Lower leg skin (tissue), 4 donors: ENCODE results near the gene BICDL2. TPM values are rescaled to one million over a fixed set of nuclear protein-coding genes. Genes with fewer than 3 reads are reported as not detected.

Experiments used
- DNase-seq, 2 donors: peaks; one replicate each; pipeline ENCODE4 v3.0.0-alpha.2; 2019; ENCODE audit warnings: low spot score in 2 of 2
- H3K4me3 ChIP-seq: fragments of 200-600 bp; sonication (generic); 2 replicates; pipeline ENCODE4 v1.5.1; 2017; ENCODE audit warnings: mild to moderate bottlenecking, low read depth; ENCODE audit not compliant: poor library complexity, severe bottlenecking
- POLR2A ChIP-seq, 2 donors: fragments of 450-650 bp; IDR thresholded peaks; one replicate each; pipeline ENCODE4 v1.6.1; 2016 to 2017; ENCODE audit warnings: antibody characterized with exemption in 2 of 2, mild to moderate bottlenecking in 1 of 2, moderate library complexity in 1 of 2
- WGBS, 2 donors: methylation state at CpG; one replicate each; pipeline ENCODE4 v1.1.5; 2018; 5-methylcytosine and 5-hydroxymethylcytosine counted together
- intact Hi-C: fragments of 100-400 bp; cut with DNase I; formaldehyde crosslinking; loops from one replicate; pipeline ENCODE4 v1.15.0; 2023; ENCODE audit warnings: low total_unique reads
- total RNA-seq, 4 donors: library from RNA; depleted of rRNA; stranded (reverse); fragments of >200 nt; gene quantifications; one replicate each; pipeline ENCODE4 v1.1.0, GENCODE V29; 2016
- TF ChIP-seq, protein P1 (sequence below), 3 donors: fragments of 450-650 bp; IDR thresholded peaks; one replicate each; pipeline ENCODE4 v1.5.1; 2016; ENCODE audit warnings: antibody characterized with exemption in 3 of 3, mild to moderate bottlenecking in 3 of 3, moderate library complexity in 2 of 3

BICDL2 gene
- total RNA-seq, 4 donors from 2014 or later: 87.2 to 115 (median 106) TPM

DNA sequence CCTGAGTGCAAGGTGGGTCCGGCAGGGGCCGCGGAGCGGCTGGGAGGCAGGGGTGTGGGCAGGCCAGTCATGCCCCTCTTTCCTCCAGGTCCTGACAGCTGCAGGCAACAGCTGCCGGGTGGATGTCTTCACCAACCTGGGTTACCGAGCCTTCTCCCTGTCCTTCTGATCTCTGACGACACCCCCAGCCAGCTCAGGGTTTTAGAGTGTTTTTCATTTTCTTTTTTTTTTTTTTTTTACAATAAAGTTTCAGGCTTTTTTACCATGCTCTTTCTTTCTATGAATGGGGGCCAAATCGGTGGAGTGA is 9.3 kb downstream of the BICDL2 start:
- WGBS, 2 donors: 90 to 96% methylated on average over 8 of the region's 8 CpGs
- intact Hi-C loops: no loop called here

DNA sequence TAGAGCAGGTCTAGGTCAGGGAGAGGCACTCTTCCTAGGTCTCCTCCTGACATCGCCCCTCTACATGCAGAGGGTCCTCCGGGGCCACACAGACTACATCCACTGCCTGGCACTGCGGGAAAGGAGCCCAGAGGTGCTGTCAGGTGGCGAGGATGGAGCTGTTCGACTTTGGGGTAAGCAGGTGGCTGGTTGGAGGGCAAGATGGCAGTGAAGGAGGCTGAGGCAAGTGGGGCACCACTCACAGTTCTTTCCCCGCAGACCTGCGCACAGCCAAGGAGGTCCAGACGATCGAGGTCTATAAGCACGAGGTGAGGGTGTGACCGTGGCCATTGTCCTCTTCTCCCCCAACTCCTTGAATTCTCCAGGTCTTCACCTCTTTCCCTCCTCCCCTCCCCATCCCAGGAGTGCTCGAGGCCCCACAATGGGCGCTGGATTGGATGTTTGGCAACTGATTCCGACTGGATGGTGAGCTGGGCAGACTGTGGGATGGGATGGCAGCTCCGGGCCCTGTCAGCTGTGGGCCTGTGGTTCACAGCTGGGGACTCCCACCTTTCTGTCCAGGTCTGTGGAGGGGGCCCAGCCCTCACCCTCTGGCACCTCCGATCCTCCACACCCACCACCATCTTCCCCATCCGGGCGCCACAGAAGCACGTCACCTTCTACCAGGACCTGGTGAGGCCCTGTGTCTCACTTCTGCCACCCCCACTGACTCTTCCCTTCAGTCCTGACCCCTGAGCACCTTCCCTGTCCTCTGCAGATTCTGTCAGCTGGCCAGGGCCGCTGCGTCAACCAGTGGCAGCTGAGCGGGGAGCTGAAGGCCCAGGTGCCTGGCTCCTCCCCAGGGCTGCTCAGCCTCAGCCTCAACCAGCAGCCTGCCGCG is 9.9 kb downstream of the BICDL2 start:
- H3K4me3 ChIP-seq: no peak overlapping the region
- intact Hi-C loops: no loop called here
- no peak for DNase-seq
- 95 to 96% methylated on average over 19 to 22 of the region's 24 CpGs for WGBS, 2 donors
- TF ChIP-seq, protein P1, sequence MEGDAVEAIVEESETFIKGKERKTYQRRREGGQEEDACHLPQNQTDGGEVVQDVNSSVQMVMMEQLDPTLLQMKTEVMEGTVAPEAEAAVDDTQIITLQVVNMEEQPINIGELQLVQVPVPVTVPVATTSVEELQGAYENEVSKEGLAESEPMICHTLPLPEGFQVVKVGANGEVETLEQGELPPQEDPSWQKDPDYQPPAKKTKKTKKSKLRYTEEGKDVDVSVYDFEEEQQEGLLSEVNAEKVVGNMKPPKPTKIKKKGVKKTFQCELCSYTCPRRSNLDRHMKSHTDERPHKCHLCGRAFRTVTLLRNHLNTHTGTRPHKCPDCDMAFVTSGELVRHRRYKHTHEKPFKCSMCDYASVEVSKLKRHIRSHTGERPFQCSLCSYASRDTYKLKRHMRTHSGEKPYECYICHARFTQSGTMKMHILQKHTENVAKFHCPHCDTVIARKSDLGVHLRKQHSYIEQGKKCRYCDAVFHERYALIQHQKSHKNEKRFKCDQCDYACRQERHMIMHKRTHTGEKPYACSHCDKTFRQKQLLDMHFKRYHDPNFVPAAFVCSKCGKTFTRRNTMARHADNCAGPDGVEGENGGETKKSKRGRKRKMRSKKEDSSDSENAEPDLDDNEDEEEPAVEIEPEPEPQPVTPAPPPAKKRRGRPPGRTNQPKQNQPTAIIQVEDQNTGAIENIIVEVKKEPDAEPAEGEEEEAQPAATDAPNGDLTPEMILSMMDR (IDR thresholded peaks at IDR 0.05): no peak
- no peak for TF ChIP-seq POLR2A (IDR thresholded peaks at IDR 0.05)

More for the DNA sequence above, 9.3 kb downstream of the BICDL2 start:
- no peak for TF ChIP-seq POLR2A (IDR thresholded peaks at IDR 0.05)
- TF ChIP-seq, protein P1 (IDR thresholded peaks at IDR 0.05): no peak
- DNase-seq: no peak
- no peak overlapping the region for H3K4me3 ChIP-seq

DNA sequence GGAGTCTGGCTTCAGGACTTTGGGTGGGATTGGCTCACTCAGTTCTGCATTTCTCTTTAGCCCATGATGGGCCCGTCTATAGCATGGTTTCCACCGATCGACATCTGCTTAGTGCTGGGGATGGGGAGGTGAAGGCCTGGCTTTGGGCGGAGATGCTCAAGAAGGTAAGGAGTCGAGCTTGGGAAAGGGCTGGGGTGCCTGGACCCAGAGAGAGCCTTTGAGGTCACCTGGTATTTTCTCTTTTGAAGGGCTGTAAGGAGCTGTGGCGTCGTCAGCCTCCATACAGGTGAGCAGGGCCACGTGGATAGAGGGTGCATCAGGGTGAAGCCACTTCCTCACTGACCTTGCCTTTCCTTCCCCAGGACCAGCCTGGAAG is 10.8 kb downstream of the BICDL2 start:
- H3K4me3 ChIP-seq: no peak overlapping the region
- 92 to 94% methylated on average over 8 of the region's 8 CpGs for WGBS, 2 donors
- DNase-seq: no peak
- TF ChIP-seq, protein P1 (IDR thresholded peaks at IDR 0.05): no peak
- no peak for TF ChIP-seq POLR2A (IDR thresholded peaks at IDR 0.05)
- intact Hi-C loops: no loop called here

DNA sequence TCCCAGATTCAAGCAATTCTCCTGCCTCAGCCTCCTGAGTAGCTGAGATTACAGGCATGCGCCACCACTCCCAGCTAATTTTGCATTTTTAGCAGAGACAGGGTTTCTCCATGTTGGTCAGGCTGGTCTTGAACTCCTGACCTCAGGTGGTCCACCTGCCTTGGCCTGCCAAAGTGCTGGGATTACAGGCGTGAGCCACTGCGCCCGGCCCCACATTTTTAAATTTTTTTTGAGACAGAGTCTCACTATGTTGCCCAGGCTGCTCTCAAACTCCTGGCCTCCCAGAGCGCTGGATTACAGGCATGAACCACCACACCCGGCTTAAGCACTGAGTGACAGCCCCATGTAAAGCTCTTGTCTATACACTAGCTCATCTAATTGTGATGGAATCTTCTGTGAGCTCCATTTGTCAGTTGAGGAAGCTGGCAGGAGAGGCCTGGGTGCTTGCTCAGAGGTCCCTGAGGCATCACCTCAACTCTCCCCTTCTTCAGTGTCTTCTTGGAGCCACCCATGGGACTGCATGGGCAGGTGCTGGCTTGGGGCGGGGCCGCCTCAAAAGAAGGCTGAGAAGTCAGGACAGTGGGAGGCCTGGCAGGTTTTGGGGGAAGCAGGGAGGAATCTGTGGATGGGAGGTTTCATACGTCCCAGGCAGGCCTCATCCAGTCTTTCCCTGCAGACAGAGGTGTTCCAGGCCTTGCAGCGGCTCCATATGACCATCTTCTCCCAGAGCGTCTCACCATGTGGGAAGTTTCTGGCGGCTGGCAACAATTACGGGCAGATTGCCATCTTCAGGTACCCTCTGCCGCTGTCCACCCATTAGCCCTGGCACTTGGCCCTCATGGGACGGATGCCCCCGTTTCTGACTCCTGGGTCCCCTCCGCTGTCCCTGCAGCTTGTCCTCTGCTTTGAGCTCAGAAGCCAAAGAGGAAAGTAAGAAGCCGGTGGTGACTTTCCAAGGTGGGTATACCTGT is 11.4 kb downstream of the BICDL2 start:
- no peak for DNase-seq
- H3K4me3 ChIP-seq: no peak overlapping the region
- intact Hi-C loops: no loop called here
- no peak for TF ChIP-seq POLR2A (IDR thresholded peaks at IDR 0.05)
- TF ChIP-seq, protein P1 (IDR thresholded peaks at IDR 0.05): no peak
- 90 to 91% methylated on average over 17 to 18 of the region's 18 CpGs for whole genome bisulfite sequencing, 2 donors

DNA sequence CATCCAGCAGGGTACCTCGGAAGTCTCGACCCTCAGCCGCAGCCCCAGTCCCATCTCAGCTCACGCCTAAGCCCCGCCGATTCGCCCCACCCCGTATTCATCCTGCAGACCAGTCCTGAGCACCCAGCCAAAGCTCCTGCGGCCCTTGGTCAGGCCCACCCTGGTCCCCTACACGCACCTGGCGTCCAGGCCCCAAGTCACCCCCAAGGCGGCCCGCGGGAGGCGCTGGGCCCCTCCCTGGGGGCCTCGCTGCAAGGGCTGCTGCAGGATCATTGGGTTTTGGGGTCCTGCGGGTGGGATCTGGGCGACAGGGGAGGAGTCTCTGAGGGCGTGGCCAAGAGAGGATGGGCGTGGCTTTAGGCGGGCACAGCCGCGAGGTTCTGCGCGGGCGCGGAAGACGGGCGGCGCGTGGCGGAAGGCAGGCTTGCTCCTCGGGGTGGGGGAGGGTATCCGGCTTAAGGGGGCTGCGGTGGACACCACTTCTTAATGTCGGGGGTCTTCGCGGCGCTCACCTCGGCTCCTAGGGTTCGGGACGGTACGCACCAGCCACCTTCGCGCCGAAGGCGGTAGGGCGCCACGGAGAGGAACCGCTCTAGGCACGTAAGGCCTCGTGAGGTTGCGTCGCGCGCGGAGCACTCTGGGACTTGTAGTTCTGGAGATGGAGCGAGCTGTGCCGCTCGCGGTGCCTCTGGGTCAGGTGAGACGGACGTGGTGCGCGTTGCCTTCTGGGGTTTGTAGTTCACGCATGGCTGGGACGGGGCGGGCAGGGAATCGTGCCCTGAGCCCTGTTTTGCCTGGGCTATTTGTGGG is 12.9 kb downstream of the BICDL2 start, which contains the start of the genes HCFC1R1 and THOC6:
TSS of gene HCFC1R1 (minus strand) at position 274 of the 810 bp plus-strand sequence. CDS start at position 273, 1 bp downstream.
TSS of gene THOC6 (plus strand) at position 367 of the 810 bp plus-strand sequence. CDS start at position 659, 292 bp downstream.
- H3K4me3 ChIP-seq: peak within 1 kb of the TSS; percentile 60
- intact Hi-C loops: no loop called here
- WGBS, 2 donors: 0 to 1% methylated on average over 21 to 37 of the region's 69 CpGs
- peak; percentile 96 to 99 for DNase-seq
- no peak for TF ChIP-seq POLR2A (IDR thresholded peaks at IDR 0.05)
- TF ChIP-seq, protein P1 (IDR thresholded peaks at IDR 0.05): no peak
